ENCODE data around the gene KLHL35.
A peak's percentile ranks its signal among the peaks of the same experiment; 100 is the strongest.

GRCh38 chr11:75388386-75389275 lies 44.4 kb downstream of the KLHL35 start:
- TF ChIP-seq CTCF (IDR thresholded peaks at IDR 0.05) = peak; percentile 75 to 86 (median 84)
- TF ChIP-seq POLR2AphosphoS5 (IDR thresholded peaks at IDR 0.05) = no peak
- no peak for TF ChIP-seq POLR2A (IDR thresholded peaks at IDR 0.05; ENCODE audit: low read depth)
